ENCODE data around the gene UQCR10. TPM values are rescaled to one million over a fixed set of nuclear protein-coding genes. Genes with fewer than 3 reads are reported as not detected.

UQCR10 gene
- polyA plus RNA-seq, 2 of the 4 experiments (the other 2 are of a cell fraction): 115 to 171 TPM

DNA sequence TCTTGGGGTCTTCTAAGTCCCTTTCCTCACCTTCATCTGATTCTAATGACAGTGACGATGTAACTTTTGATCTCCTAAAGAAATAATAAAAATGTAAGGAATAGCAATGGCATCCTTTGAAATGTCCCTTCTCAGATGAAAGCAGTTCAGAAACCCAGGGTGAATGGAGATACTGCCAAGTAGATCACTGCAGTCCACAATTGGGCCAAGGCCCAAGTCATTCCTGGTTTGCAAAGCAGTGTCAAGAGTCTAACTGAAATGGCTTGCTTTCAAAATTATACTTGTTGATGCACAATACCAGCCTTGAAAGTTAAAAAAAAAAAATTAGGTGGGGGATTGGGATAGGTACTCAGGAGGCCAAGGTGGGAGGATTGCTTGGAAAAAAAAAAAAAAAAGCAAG is 50.6 kb downstream of the UQCR10 start:
- Histone ChIP-seq H3K27ac (no peak overlapping the region), H3K4me2 (no peak overlapping the region), H3K4me3 (no peak overlapping the region), H3K4me1 (peaks cover 48% of the 10 kb centered on the region), H3K9me3 (no peaks in the 10 kb centered on the region)
- ChIA-PET POLR2A (no interaction called here), CTCF (interaction anchor here (0.6 to 1.4 kb wide), 2 partner anchors 187 to 945 kb away, joined by 4 to 6 read pairs; no protein-coding TSS in a partner anchor)
- DNase-seq (ENCODE audit: low read depth in 1 of 2, low spot score in 1 of 2): no peak
- no peak for ATAC-seq
- TF ChIP-seq RCOR1 (IDR thresholded peaks at IDR 0.05; ENCODE audit: low read depth, low read length): no peak
- no peak for TF ChIP-seq NR3C1 (IDR thresholded peaks at IDR 0.05)
- TF ChIP-seq, protein P1, sequence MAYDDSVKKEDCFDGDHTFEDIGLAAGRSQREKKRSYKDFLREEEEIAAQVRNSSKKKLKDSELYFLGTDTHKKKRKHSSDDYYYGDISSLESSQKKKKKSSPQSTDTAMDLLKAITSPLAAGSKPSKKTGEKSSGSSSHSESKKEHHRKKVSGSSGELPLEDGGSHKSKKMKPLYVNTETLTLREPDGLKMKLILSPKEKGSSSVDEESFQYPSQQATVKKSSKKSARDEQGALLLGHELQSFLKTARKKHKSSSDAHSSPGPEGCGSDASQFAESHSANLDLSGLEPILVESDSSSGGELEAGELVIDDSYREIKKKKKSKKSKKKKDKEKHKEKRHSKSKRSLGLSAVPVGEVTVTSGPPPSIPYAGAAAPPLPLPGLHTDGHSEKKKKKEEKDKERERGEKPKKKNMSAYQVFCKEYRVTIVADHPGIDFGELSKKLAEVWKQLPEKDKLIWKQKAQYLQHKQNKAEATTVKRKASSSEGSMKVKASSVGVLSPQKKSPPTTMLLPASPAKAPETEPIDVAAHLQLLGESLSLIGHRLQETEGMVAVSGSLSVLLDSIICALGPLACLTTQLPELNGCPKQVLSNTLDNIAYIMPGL (CRISPR knock-in tag; IDR thresholded peaks at IDR 0.05; ENCODE audit: borderline replicate concordance): no peak
- TF ChIP-seq, protein P2, sequence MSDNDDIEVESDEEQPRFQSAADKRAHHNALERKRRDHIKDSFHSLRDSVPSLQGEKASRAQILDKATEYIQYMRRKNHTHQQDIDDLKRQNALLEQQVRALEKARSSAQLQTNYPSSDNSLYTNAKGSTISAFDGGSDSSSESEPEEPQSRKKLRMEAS (IDR thresholded peaks at IDR 0.05): no peak
- TF ChIP-seq NFE2L2 (conservative IDR thresholded peaks at IDR 0.05; ENCODE audit: low read length): no peak
- no peak for TF ChIP-seq RARB (CRISPR knock-in tag; IDR thresholded peaks at IDR 0.05)
- no peak for TF ChIP-seq EHMT2 (IDR thresholded peaks at IDR 0.05; ENCODE audit: low read depth)
- TF ChIP-seq ESRRA (IDR thresholded peaks at IDR 0.05; ENCODE audit: borderline replicate concordance, low read length): no peak
- no peak for TF ChIP-seq NPAS2 (CRISPR knock-in tag; IDR thresholded peaks at IDR 0.05; ENCODE audit: borderline replicate concordance)
- no peak for TF ChIP-seq EP300 (IDR thresholded peaks at IDR 0.05)
- no peak for TF ChIP-seq CBX8 (IDR thresholded peaks at IDR 0.05)
- no peak for TF ChIP-seq SREBF2 (IDR thresholded peaks at IDR 0.05)
- TF ChIP-seq SMC3 (IDR thresholded peaks at IDR 0.05): no peak
- WGBS (ENCODE audit: missing lambda C conversion rate): 96% methylated on average over 1 of the region's 1 CpG
- no peak for FAIRE-seq

- CTCF ChIA-PET: interaction anchor here (1.4 kb wide), 1 partner anchor 19 kb away, joined by 3 read pairs; no protein-coding TSS in a partner anchor
- Histone ChIP-seq H3K4me3 (no peak overlapping the region), H3K27ac (no peak overlapping the region), H3K4me1 (peaks cover 33% of the 10 kb centered on the region), H3K9me3 (no peaks in the 10 kb centered on the region), H3K4me2 (no peak overlapping the region)
- no peak for DNase-seq (ENCODE audit: low read depth in 1 of 2, low spot score in 1 of 2)
- no peak for ATAC-seq
- WGBS (ENCODE audit: missing lambda C conversion rate): 93% methylated on average over 2 of the region's 2 CpGs
- POLR2A ChIA-PET: no interaction called here
- no peak for FAIRE-seq
- TF ChIP-seq HOXB5 (CRISPR knock-in tag; IDR thresholded peaks at IDR 0.05): no peak
- no peak for TF ChIP-seq POLR2AphosphoS2 (conservative IDR thresholded peaks at IDR 0.05; ENCODE audit: low read length)
- TF ChIP-seq ZSCAN20 (CRISPR knock-in tag; IDR thresholded peaks at IDR 0.05): no peak
- TF ChIP-seq CBX8 (IDR thresholded peaks at IDR 0.05): no peak
- no peak for TF ChIP-seq CHD2 (IDR thresholded peaks at IDR 0.05; ENCODE audit: low read length, partially characterized antibody)
- no peak for TF ChIP-seq MAFK (IDR thresholded peaks at IDR 0.05; ENCODE audit: partially characterized antibody)
- TF ChIP-seq NPAS2 (CRISPR knock-in tag; IDR thresholded peaks at IDR 0.05; ENCODE audit: borderline replicate concordance): no peak
- TF ChIP-seq, protein P1 (CRISPR knock-in tag; IDR thresholded peaks at IDR 0.05; ENCODE audit: borderline replicate concordance): no peak
- TF ChIP-seq RAD21 (conservative IDR thresholded peaks at IDR 0.05 in 1 of 2, IDR thresholded peaks at IDR 0.05 in 1 of 2): no peak
- TF ChIP-seq POLR2A (IDR thresholded peaks at IDR 0.05; ENCODE audit: low read length): no peak
- TF ChIP-seq NR3C1 (IDR thresholded peaks at IDR 0.05): no peak
- no peak for TF ChIP-seq SMC3 (IDR thresholded peaks at IDR 0.05)
- TF ChIP-seq CEBPB (IDR thresholded peaks at IDR 0.05): no peak
- TF ChIP-seq EHF (CRISPR knock-in tag; IDR thresholded peaks at IDR 0.05): no peak
- TF ChIP-seq TFCP2L1 (CRISPR knock-in tag; IDR thresholded peaks at IDR 0.05): no peak
- no peak for TF ChIP-seq SREBF2 (IDR thresholded peaks at IDR 0.05)
These were observed 52.3 kb downstream of the UQCR10 start for GRCh38 chr22:29819501-29819900.

Small RNA genes within 50 kb of the gene (small RNA-seq; reads per million reads assigned to genes)
- 0 reads per million in 6 experiments for gene RF00019

Other genes starting within 250 kb of the UQCR10 start
- 34.4 and 43.3 TPM in 2 replicates for gene THOC5, start 213.6 kb upstream of the UQCR10 start, polyA plus RNA-seq (2011; rRNA removed)
- 23.4 to 24.1 TPM (median 23.5 TPM) in 3 replicates for gene THOC5, start 213.6 kb upstream of the UQCR10 start, polyA plus RNA-seq (2017; fragmentation: RNase III; extraction: RNeasy Plus Mini Kit Qiagen cat#74134 plus additional on column Dnase treatment)
- 68.6 and 77.2 TPM in 2 replicates for gene NIPSNAP1, start 186.3 kb upstream of the UQCR10 start, polyA plus RNA-seq (2011; rRNA removed)
- 80.5 to 86.1 TPM (median 85.5 TPM) in 3 replicates for gene NIPSNAP1, start 186.3 kb upstream of the UQCR10 start, polyA plus RNA-seq (2017; fragmentation: RNase III; extraction: RNeasy Plus Mini Kit Qiagen cat#74134 plus additional on column Dnase treatment)
- 16.5 and 23.7 TPM in 2 replicates for gene NF2, start 163.7 kb upstream of the UQCR10 start, polyA plus RNA-seq (2011; rRNA removed)
- gene NF2, start 163.7 kb upstream of the UQCR10 start, polyA plus RNA-seq (2017; fragmentation: RNase III; extraction: RNeasy Plus Mini Kit Qiagen cat#74134 plus additional on column Dnase treatment): 14.4 to 17.1 TPM (median 15.9 TPM) in 3 replicates
- gene CABP7, start 47.4 kb upstream of the UQCR10 start, polyA plus RNA-seq (2011; rRNA removed): 0.05 and 0.09 TPM in 2 replicates
- 0.13 to 0.17 TPM (median 0.15 TPM) in 3 replicates for gene CABP7, start 47.4 kb upstream of the UQCR10 start, polyA plus RNA-seq (2017; fragmentation: RNase III; extraction: RNeasy Plus Mini Kit Qiagen cat#74134 plus additional on column Dnase treatment)
- gene ZMAT5, start 362 bp upstream of the UQCR10 start, polyA plus RNA-seq (2011; rRNA removed): 13.3 and 14.5 TPM in 2 replicates
- gene ZMAT5, start 362 bp upstream of the UQCR10 start, polyA plus RNA-seq (2017; fragmentation: RNase III; extraction: RNeasy Plus Mini Kit Qiagen cat#74134 plus additional on column Dnase treatment): 11.4 to 13.0 TPM (median 13.0 TPM) in 3 replicates
- 31.6 and 38.0 TPM in 2 replicates for gene ASCC2, start 70.9 kb downstream of the UQCR10 start, polyA plus RNA-seq (2011; rRNA removed)
- 24.9 to 27.2 TPM (median 26.8 TPM) in 3 replicates for gene ASCC2, start 70.9 kb downstream of the UQCR10 start, polyA plus RNA-seq (2017; fragmentation: RNase III; extraction: RNeasy Plus Mini Kit Qiagen cat#74134 plus additional on column Dnase treatment)
- gene MTMR3, start 115.8 kb downstream of the UQCR10 start, polyA plus RNA-seq (2011; rRNA removed): 18.8 and 21.8 TPM in 2 replicates
- 5.6 to 7.7 TPM (median 7.4 TPM) in 3 replicates for gene MTMR3, start 115.8 kb downstream of the UQCR10 start, polyA plus RNA-seq (2017; fragmentation: RNase III; extraction: RNeasy Plus Mini Kit Qiagen cat#74134 plus additional on column Dnase treatment)